GM19397 (cell line): ENCODE data around the gene ERBB3.

ENCODE experiments used
- ATAC-seq: cut with Tn5 transposase; IDR thresholded peaks from one replicate; pipeline ENCODE4 v1.9.1; 2021; ENCODE audit warnings: mild to moderate bottlenecking, moderate library complexity; ENCODE audit not compliant: unreplicated experiment

Gene ERBB3

GRCh38 chr12:56078931-56079722, 838 bp upstream of the ERBB3 start:
- ATAC-seq, result no peak

DNA sequence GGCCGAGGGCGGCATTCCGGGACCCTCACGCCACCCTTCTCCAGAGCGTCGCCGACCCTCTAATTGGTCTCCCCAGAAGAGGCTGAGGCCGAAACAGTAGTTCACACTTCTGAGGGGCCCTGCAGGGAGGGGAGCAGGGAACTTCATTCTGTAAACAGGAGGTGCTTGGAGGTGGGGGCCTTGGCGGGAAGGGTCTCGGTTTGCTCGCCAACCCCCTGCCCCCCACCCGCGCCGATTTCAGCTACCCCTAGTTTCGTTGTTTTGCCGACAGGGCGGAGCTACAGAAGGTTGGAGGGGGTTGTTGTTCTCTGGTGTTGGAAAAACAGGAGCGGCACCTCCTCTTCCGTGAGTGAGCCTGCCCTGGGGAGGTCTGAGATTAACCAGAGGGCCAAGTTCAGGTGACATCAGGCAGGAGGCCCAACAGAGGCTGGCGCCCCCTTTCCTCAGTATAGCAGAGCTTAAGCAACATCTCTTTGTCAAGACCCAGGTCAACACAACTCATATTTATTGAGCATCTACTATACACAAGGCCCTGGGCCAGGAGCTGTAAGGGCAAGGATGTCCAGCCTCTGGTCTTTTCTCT, 682 bp downstream of the ERBB3 start:
- no peak for ATAC-seq

- ATAC-seq, result no peak
These were observed 1.7 kb downstream of the ERBB3 start for GRCh38 chr12:56081393-56082347.

DNA sequence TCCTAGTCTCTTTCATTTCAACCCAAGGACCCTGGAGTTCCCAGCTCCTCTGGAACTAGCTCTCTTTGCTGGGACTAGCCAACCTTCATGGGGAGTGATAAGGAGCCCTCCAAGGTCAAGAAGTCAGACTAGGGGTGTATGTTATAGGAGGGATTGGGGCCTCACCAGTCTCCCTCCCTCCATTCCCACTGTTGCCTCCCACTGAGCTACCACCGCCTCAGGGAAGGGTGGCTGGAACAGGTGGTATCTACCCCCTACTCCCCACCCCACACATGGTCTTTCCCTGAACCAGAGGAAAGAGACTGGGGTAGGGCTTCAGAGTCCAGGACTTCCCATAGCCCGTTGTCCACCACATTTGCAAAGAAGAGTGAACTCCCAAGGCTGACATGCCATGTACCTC, 2.4 kb downstream of the ERBB3 start:
- ATAC-seq, result no peak

- ATAC-seq, result no peak
These were observed 3.0 kb downstream of the ERBB3 start for GRCh38 chr12:56082967-56083366.

GRCh38 chr12:56084958-56085543, 5.1 kb downstream of the ERBB3 start:
- ATAC-seq, result no peak

GRCh38 chr12:56086096-56086495, 6.1 kb downstream of the ERBB3 start:
- ATAC-seq, result no peak

- no peak for ATAC-seq
These were observed 6.6 kb downstream of the ERBB3 start for GRCh38 chr12:56086608-56087007.

GRCh38 chr12:56087220-56087619, 7.3 kb downstream of the ERBB3 start:
- ATAC-seq, result no peak

DNA sequence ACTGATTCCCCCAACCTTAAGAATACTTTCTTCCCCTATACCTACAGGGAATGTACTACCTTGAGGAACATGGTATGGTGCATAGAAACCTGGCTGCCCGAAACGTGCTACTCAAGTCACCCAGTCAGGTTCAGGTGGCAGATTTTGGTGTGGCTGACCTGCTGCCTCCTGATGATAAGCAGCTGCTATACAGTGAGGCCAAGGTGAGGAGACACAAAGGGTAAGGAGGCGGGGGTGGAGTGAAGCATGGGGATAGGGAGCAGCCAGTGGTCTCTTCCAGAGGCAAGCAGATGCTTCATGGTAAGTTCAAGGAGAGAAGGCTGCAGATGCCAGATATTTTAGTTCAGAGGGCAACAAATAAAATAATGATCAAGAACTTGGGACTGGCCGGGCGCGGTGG, 17.8 kb downstream of the ERBB3 start:
- no peak for ATAC-seq

DNA sequence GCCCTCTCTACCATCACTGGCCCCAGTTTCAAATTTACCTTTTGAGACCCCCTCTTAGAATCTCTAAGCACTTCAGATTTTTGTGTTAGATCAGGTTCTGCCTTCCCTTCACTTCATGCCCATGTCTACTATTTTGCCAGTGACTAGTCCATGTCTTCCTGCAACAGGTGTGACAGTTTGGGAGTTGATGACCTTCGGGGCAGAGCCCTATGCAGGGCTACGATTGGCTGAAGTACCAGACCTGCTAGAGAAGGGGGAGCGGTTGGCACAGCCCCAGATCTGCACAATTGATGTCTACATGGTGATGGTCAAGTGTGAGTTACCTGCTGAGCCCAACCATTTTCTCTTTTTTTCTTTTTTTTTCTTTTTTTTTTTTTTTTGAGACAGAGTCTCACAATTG, 18.6 kb downstream of the ERBB3 start:
- no peak for ATAC-seq

GRCh38 chr12:56099787-56100186, 19.8 kb downstream of the ERBB3 start:
- ATAC-seq, result no peak

DNA sequence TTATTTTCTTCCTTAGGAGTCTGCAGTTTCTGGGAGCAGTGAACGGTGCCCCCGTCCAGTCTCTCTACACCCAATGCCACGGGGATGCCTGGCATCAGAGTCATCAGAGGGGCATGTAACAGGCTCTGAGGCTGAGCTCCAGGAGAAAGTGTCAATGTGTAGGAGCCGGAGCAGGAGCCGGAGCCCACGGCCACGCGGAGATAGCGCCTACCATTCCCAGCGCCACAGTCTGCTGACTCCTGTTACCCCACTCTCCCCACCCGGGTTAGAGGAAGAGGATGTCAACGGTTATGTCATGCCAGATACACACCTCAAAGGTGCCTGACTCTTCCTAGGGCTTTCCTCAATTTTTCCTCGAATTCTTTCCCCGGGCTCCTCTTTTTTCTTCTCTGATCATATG, 21.1 kb downstream of the ERBB3 start:
- no peak for ATAC-seq

DNA sequence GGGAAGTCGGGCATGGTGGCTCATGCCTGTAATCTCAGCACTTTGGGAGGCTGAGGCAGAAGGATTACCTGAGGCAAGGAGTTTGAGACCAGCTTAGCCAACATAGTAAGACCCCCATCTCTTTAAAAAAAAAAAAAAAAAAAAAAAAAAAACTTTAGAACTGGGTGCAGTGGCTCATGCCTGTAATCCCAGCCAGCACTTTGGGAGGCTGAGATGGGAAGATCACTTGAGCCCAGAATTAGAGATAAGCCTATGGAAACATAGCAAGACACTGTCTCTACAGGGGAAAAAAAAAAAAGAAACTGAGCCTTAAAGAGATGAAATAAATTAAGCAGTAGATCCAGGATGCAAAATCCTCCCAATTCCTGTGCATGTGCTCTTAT, 22.7 kb downstream of the ERBB3 start:
- no peak for ATAC-seq

GRCh38 chr12:56103066-56103711, 23.2 kb downstream of the ERBB3 start:
- ATAC-seq, result no peak

DNA sequence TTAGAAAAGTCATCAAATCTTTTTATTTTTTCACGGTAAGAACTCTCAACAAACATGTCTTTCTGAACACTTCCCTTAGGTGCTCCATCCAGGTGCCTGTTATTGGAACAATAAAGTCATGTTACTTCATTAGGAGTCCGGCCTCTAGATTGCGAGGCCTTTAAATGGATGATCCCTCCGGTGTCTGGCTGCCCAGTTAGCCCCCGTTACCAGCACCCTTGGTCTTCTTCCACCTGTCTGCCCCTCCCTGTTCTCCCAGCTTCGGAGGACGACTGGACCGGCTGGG, 23.8 kb downstream of the ERBB3 start:
- ATAC-seq, result no peak

DNA sequence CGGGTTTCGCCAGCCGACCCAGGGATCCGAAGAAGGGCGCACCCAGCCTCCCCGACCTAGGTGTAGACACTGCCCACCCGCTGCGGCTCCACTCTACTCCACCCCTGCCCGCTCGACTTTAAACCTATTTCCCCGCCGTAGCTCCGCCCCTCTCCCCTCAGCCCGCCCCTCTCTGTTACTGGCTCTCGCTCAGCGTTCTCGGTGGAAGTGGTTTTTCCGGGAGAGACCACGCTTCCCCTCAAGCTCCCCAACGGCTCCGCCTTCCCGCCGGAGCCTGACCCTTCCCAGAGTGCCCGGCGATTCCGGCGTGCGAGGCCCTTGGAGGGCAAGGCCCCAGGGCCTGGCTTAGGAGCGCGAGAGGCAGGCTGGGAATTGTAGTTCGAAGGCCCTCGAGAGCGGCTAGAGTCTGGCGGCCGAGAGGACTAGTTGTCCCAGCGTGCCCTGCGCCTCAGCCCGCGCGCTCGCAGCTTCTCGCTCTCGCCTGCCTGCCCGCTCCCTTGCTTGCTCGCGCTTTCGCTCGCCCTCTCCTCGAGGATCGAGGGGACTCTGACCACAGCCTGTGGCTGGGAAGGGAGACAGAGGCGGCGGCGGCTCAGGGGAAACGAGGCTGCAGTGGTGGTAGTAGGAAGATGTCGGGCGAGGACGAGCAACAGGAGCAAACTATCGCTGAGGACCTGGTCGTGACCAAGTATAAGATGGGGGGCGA, 24.3 kb downstream of the ERBB3 start, which contains the start of gene PA2G4:
TSS of gene PA2G4 (plus strand) at position 451 of the 706 bp plus-strand sequence. CDS start at position 630, 179 bp downstream.
- ATAC-seq, result peak; percentile 89

GRCh38 chr12:56104815-56105608, 25.0 kb downstream of the ERBB3 start:
- peak; percentile 19 for ATAC-seq

DNA sequence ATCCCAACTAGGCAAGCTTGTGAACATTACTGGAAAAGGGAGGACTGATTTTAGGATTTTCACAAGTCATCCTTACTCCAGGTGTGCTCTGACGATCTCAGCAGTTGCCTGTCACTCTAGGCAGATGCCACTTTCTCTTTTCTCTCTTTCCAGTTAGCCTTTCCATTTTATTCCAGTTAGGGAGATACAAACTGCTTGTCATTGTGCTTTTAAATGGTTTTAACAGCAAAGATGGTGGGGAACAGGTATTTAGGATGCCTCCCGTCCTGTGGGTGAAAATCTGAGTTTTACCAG, 25.6 kb downstream of the ERBB3 start:
- ATAC-seq, result no peak

- no peak for ATAC-seq
These were observed 27.3 kb downstream of the ERBB3 start for GRCh38 chr12:56107242-56107641.
